ENCODE measurements around the gene RHCG. TPM values are rescaled to one million over a fixed set of nuclear protein-coding genes. Genes with fewer than 3 reads are reported as not detected.

Gene RHCG
- total RNA-seq, 1 experiment from 2014 or later: 3.0 TPM

- Histone ChIP-seq H3K27ac (ENCODE audit: low read length) (no peak overlapping the region), H3K36me3 (ENCODE audit: control insufficient read depth, insufficient read depth, low read length) (no peaks in the 10 kb centered on the region), H3K9me3 (ENCODE audit: control insufficient read depth, insufficient read depth, low read depth, low read length) (no peaks in the 10 kb centered on the region), H3K4me1 (ENCODE audit: control insufficient read depth, insufficient read depth, low read length) (no peaks in the 10 kb centered on the region), H3K4me3 (ENCODE audit: low read depth in 2 of 2, low read length in 2 of 2) (no peak overlapping the region), H3K27me3 (ENCODE audit: control insufficient read depth, insufficient read depth, low read length) (no peaks in the 10 kb centered on the region)
- intact Hi-C loops (cut with micrococcal nuclease; ENCODE audit: unreplicated experiment): no loop called here
- no peak for TF ChIP-seq CTCF (IDR thresholded peaks at IDR 0.05)
- TF ChIP-seq TCF7L2 (IDR thresholded peaks at IDR 0.05; ENCODE audit: low read depth, low read length): no peak
- TF ChIP-seq SIN3A (IDR thresholded peaks at IDR 0.05; ENCODE audit: borderline replicate concordance, insufficient read depth, low read depth, low read length): no peak
- TF ChIP-seq REST (IDR thresholded peaks at IDR 0.05; ENCODE audit: insufficient read depth in 1 of 2, low read depth in 2 of 2, low read length in 1 of 2): no peak
- TF ChIP-seq POLR2AphosphoS5 (IDR thresholded peaks at IDR 0.05; ENCODE audit: low read depth, low read length): no peak
- DNase-seq (ENCODE audit: low read depth, low spot score): no peak
- ChIA-PET POLR2A (no interaction called here), CTCF (no interaction called here)
- no peak for ATAC-seq
- BruUV-seq (replicated peaks): no TSS peak
- in situ Hi-C loops (cut with HindIII; ENCODE audit: low pct_unique_long_range_greater_than_20kb, low sequenced_read_pairs): no loop called here
Observed at GRCh38 chr15:89526601-89527441, 30.4 kb upstream of the RHCG start.

GRCh38 chr15:89526181-89526580, 29.8 kb upstream of the RHCG start:
- H3K9me3 ChIP-seq (ENCODE audit: control insufficient read depth, insufficient read depth, low read depth, low read length): no peaks in the 10 kb centered on the region
- intact Hi-C loops (cut with micrococcal nuclease; ENCODE audit: unreplicated experiment) (no loop called here), in situ Hi-C loops (cut with HindIII; ENCODE audit: low pct_unique_long_range_greater_than_20kb, low sequenced_read_pairs) (no loop called here)
- no peak for DNase-seq (ENCODE audit: low read depth, low spot score)
- H3K27ac ChIP-seq (ENCODE audit: low read length): no peak overlapping the region
- no peaks in the 10 kb centered on the region for H3K27me3 ChIP-seq (ENCODE audit: control insufficient read depth, insufficient read depth, low read length)
- no peak for ATAC-seq
- no peaks in the 10 kb centered on the region for H3K36me3 ChIP-seq (ENCODE audit: control insufficient read depth, insufficient read depth, low read length)
- ChIA-PET POLR2A (interaction anchor here (0.6 kb wide), 1 partner anchor 516 kb away, joined by 19 read pairs; no protein-coding TSS in a partner anchor), CTCF (no interaction called here)
- H3K4me1 ChIP-seq (ENCODE audit: control insufficient read depth, insufficient read depth, low read length): no peaks in the 10 kb centered on the region
- H3K4me3 ChIP-seq (ENCODE audit: low read depth in 2 of 2, low read length in 2 of 2): no peak overlapping the region
- no peak for TF ChIP-seq CTCF (IDR thresholded peaks at IDR 0.05)
- TF ChIP-seq SIN3A (IDR thresholded peaks at IDR 0.05; ENCODE audit: borderline replicate concordance, insufficient read depth, low read depth, low read length): no peak
- no peak for TF ChIP-seq POLR2AphosphoS5 (IDR thresholded peaks at IDR 0.05; ENCODE audit: low read depth, low read length)
- no peak for TF ChIP-seq REST (IDR thresholded peaks at IDR 0.05; ENCODE audit: insufficient read depth in 1 of 2, low read depth in 2 of 2, low read length in 1 of 2)
- TF ChIP-seq TCF7L2 (IDR thresholded peaks at IDR 0.05; ENCODE audit: low read depth, low read length): no peak
- no TSS peak for BruUV-seq (replicated peaks)
